Astrocyte of the spinal cord (primary cell): ENCODE results near the gene HES7.

ENCODE experiments used
- DNase-seq: peaks from one replicate; pipeline ENCODE4 v3.0.0; 2011; ENCODE audit warnings: low read depth, low spot score
- H3K4me3 ChIP-seq: 2 replicates; pipeline ENCODE4 v1.5.1; 2011; ENCODE audit warnings: low read depth, mild to moderate bottlenecking, low read length, moderate library complexity
- in situ Hi-C: cut with HindIII; loops from 2 replicates; pipeline ENCODE4 v1.10.0; 2017; ENCODE audit warnings: low sequenced_read_pairs
- TF ChIP-seq, protein P1 (sequence below): IDR thresholded peaks from 2 replicates; pipeline ENCODE4 v1.5.1; 2012; ENCODE audit warnings: low read depth, mild to moderate bottlenecking, low read length, inconsistent platforms

HES7 gene

DNA sequence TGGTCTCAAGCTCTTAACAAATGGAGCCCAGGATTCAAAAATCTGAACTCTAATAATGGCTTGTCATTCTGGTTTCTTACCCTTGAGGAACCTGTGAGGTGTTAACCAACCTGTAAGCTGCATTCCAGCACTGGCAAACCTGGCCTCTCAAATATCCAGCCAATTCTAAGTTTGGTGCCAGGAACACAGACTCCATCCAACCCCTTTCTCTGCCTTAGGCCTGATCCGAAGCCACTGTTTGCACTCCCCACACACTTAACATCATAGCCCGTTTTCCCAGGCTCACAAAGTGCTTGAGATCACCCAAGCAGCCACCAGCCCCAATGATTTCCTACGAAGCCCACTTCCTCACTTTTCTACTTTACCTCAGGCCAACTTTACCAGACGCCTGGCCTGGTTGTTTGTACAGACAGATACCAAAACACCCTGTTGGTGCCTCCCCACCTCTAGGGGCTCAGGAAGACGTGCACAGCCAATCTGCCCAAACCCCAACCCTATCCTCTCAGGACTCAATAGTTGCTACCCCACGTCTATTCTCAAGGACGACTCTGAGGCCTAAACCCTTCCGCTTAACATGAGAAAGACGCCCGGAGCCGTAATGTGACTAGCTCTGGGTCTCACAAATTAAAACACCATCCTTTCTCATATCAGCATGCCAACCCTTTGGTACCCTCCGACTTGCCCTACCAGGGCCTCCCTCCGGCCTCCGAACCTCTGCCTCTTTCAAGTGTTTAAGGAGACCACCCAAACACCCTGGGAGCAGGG lies 31.5 kb upstream of the HES7 start:
- in situ Hi-C loops, result no loop called here
- TF ChIP-seq, protein P1, sequence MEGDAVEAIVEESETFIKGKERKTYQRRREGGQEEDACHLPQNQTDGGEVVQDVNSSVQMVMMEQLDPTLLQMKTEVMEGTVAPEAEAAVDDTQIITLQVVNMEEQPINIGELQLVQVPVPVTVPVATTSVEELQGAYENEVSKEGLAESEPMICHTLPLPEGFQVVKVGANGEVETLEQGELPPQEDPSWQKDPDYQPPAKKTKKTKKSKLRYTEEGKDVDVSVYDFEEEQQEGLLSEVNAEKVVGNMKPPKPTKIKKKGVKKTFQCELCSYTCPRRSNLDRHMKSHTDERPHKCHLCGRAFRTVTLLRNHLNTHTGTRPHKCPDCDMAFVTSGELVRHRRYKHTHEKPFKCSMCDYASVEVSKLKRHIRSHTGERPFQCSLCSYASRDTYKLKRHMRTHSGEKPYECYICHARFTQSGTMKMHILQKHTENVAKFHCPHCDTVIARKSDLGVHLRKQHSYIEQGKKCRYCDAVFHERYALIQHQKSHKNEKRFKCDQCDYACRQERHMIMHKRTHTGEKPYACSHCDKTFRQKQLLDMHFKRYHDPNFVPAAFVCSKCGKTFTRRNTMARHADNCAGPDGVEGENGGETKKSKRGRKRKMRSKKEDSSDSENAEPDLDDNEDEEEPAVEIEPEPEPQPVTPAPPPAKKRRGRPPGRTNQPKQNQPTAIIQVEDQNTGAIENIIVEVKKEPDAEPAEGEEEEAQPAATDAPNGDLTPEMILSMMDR, result no peak
- H3K4me3 ChIP-seq, result peak overlapping the region; percentile 73
- no peak for DNase-seq

DNA sequence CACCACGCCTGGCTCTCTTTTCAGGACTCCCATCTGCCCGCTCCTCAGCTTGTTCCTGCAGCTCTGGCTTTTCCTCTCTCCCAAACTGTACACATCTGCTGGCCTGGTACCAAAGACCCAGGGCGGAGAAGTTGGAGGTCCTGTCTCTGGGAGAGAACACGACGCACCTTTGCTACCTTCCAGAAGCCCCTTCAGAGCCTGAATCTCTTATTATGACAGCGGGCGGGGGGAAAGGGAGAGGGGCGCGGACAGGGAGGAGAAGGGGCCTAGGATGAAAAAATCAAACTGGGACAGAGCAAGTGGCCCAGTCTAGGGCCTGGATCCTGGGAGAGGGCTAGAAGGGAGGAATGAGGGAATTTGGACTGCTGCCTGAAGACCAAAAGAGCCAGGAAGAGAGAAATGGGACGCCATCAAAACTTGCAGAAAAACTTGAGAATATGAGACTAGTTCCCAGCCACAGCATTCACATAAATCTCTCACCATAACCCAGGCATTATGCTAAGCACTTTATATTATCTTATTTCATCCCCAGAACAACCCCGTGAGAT lies 30.8 kb upstream of the HES7 start:
- DNase-seq, result no peak
- H3K4me3 ChIP-seq, result peak overlapping the region; percentile 73
- TF ChIP-seq, protein P1, result no peak
- in situ Hi-C loops, result no loop called here

DNA sequence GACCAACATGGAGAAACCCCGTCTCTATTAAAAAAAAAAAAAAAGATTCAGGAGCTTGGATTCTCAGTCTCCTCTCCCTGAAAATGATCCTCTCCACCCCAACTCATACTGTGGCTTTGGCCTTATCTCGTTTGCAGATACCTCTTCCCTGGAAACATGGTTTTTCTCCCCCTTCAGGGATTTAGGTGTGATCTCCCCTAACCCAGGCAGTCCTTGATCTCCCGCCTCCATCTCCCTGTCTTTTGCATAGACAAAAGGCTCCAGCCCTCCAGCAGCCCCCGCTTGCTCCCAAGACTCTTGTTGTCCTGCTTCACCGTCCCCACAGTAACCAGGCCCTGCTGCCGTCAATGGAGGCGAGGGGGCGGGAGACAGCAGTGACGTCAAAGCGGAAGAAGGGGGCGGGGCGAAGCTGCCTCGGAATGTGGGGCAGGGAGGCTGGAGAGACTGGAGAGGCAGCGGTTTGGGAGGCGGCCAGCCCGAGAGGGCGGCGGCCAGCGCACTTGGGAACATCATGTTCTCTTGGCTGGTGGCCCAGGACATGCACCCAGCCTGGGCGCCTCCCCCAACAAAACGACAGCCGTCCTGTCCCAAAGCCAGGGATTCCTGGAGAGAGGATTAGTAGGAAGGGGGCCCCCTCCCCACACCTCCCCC lies 30.2 kb upstream of the HES7 start:
- H3K4me3 ChIP-seq, result peak overlapping the region; percentile 73
- peak; percentile 100 for DNase-seq
- in situ Hi-C loops, result no loop called here

DNA sequence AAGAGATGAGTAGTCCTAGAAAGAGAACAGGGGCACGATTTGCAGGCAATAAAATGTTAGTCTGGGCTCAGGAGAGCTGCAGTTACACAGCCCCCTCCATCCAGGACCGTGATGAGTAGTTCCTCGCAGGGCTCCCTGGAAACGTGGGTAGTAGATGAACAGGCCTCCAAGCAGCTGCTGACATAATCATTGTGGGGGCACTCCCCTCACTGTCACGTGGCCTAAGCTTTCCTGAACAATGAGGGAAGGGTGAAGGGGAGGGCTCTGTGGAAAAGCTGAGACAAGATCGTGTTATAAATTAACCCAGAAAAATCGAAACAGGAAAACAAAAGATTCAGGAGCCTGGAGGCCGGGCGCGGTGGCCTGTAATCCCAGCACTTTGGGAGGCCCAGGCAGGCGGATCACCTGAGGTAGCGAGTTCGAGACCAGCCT lies 29.6 kb upstream of the HES7 start:
- peak overlapping the region; percentile 36 for H3K4me3 ChIP-seq
- TF ChIP-seq, protein P1, result no peak
- in situ Hi-C loops, result no loop called here
- DNase-seq, result peak; percentile 97

More for the DNA sequence above, 30.2 kb upstream of the HES7 start:
- TF ChIP-seq, protein P1, result no peak

DNA sequence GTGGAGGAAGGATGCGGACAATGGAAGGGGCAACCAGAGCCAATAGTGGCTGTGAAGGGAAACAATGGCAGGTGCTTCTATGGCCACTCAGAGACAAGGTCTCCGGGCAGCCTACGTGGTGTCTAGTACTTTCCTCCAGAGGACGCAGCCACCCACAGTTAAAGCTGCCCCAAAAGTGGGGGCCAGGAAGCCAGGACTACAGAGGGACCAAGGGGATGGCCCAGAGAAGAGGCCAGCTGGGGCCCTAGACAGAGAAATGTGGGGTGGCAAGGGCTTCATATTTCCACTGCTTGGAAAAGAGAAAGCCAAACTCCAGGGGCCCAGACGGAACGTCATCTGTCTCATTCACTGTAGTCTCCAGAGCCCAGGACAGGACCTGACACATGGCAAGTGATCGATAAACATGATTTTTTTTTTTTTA lies 29.1 kb upstream of the HES7 start:
- peak overlapping the region; percentile 93 for H3K4me3 ChIP-seq
- TF ChIP-seq, protein P1, result no peak
- no peak for DNase-seq
- in situ Hi-C loops, result no loop called here

DNA sequence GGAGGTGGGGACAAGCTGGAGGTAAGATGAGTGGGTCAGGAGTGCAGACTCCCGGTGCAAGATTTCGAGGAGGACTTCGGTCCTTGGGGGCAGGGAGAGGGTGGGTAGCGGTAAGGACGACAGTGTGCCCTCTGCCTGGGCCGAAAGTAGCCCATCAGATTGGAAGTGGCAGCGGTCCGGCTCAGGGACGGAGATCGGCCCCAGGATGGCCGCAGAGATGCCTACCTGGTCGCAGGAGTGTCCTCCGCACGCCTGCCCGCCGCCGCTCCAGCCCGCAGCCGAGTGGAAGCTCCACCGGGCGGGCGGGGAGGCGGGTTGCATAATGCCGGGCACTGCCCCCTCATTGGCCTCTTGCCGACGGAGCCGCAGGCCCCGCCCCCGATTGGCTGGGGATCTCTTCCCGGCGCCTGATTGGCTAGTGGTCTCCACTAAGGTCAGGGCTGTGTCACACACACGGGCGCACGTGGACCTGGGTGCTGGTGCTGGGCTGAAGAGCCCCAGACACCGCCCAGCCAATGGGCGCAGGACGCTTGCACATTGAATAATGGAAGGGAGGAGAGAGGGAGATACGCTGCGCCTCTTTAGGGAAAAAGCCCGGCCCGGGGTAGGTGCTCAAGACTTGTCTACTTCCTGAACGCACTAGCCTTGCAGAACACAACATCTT lies 28.3 kb upstream of the HES7 start, which contains the start of gene PER1:
PER1 (minus strand) TSS at position 293 of the 664 bp plus-strand sequence. CDS start 1,698 bp downstream, outside the sequence.
- TF ChIP-seq, protein P1, result no peak
- in situ Hi-C loops, result no loop called here
- peak; percentile 97 for DNase-seq
- H3K4me3 ChIP-seq, result peak within 1 kb of the TSS; percentile 93
